CD4-positive, alpha-beta T cell treated with Interleukin-10 for 1 hour (primary cell): ENCODE data around the gene SRSF2.
"Not testable (repeated sequence)": the region's sequence is repeated elsewhere in the genome, so short reads cannot be mapped to it uniquely, and the experiment has no call there.

ENCODE experiments used
- DNase-seq: peaks from one replicate; pipeline ENCODE4 v3.0.0-alpha.2; 2020

SRSF2 gene

GRCh38 chr17:76718516-76718915, 18.6 kb downstream of the SRSF2 start:
- DNase-seq: no peak

GRCh38 chr17:76716839-76717215, 20.3 kb downstream of the SRSF2 start:
- DNase-seq: no peak

DNA sequence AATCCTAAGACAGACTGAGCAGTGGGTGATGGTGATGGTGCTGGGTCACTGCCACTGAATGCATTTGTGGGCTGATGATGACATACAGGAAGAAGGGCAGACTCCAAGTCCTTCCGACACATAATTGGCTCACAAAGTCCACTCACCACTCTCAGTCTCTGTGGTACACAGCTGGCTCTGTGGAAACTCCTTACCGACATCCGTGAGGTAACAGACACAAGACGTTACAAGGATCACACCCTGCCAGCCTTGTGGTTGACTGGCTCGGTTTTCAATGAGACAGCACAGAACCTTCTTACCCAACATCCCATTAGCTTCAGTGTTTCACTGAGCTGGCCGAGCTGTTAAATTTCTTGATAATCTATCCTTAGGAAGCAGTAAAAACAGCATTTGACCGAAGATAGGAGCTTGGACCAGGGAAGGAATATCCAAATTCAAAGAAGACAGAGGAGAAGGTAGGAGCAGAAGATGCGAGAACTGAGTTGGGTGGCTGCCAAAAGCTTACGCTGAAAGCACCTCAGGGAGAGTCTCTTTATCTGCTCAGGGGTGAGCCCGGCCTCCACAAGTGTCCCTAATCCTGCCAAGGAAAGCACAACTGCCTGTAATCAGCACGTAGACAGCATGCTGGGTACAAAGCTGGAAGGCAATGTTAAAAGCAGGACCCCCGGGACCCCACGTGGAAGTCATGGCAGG, 20.8 kb downstream of the SRSF2 start:
- peak; percentile 87 for DNase-seq

GRCh38 chr17:76715496-76715830, 21.7 kb downstream of the SRSF2 start:
- no peak for DNase-seq

DNA sequence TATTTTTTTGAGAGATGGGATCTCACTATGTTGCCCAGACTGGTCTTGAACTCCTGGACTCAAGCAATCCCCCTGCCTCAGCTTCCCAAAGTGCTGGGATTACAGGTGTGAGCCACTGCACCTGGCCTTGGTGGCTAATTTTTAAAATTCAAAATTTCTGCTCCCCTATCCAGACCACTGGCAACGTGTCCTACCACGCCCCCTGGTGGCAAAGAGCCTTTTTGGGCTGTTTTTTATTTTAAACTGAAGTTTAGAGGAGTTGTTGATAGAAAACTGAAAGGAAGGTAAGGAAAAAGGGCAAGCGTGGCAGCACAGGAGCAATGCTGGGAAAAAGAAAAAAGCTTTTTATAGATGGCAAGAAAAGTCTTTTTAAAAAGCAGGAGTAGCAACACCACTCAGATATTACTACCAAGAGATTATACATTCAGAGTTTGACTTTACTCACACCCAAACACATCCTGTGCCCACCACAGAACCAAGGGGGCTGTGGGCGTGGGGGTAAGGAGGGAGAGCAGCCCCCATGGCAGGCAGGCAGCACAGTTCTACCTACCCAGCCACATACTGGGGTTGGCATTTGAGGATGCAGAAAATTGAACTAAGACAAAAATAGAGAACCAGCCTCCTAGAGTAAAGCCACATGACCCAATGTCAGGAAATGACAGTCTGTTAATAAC, 22.2 kb downstream of the SRSF2 start:
- peak; percentile 81 for DNase-seq

- no peak for DNase-seq
Observed at GRCh38 chr17:76714336-76714735, 22.8 kb downstream of the SRSF2 start.

DNA sequence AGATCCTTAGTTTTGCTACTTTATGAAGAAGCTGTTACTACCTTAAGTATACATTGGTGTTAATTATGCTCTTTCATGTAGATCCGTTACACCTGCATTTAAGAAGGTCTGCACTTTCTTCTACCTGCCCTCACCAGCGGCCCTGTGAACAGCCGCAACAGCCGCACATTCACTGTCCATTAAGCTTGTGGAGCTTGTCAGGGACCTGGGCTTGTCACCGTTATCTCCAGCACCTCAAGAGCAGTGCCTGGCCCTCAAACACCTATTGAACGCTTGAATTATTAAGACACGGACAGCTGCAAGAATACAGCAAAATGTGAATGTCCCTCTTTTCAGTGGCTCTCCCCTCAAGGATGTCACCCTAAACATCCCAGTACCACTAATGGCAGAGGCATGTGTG, 23.4 kb downstream of the SRSF2 start:
- DNase-seq: no peak

GRCh38 chr17:76712321-76712720, 24.8 kb downstream of the SRSF2 start:
- DNase-seq: not testable (repeated sequence)

DNA sequence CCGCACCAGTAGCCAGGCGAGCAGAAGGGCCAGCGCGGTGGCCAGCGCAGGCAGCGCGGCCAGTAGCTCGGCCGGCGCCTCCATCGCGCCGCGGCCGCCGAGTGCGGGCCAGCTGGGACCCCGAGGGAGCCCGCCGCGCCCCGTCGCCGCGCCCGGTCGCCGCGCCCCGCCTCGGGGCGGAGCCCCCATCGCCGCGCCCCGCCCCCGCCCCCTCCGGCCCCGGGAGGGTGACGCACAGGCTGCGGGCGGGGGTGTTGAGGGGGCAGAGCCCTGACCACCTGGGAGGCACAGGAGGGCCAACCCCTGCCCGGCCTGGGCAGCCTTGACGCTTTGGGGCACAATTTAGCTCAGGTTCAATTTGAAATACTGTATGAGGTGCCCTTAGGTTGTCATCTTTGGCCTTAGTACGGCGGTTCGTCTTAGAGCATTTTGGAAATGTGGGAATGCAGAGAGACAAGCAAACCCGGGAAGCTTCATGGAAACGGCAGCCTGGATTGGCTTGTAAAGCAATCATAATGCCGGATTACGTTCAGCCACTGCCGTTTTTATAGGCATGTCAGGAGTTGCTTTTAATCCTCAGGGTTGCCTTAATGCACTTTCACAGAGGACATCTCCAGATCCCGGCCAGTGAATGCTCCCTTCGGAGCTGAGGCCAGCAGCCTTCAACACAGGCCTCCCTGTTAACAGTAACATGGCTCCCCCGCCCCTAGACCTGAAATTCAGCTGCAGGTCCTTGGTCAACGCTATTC, 26.1 kb downstream of the SRSF2 start, which contains the start of gene MXRA7:
MXRA7 (minus strand) TSS at position 103 of the 749 bp plus-strand sequence; CDS start at position 84, 19 bp downstream.
- peak; percentile 66 for DNase-seq

- DNase-seq: not testable (repeated sequence)
Observed at GRCh38 chr17:76709951-76710862, 26.9 kb downstream of the SRSF2 start.

- DNase-seq: no peak
Observed at GRCh38 chr17:76709077-76709950, 27.8 kb downstream of the SRSF2 start.

DNA sequence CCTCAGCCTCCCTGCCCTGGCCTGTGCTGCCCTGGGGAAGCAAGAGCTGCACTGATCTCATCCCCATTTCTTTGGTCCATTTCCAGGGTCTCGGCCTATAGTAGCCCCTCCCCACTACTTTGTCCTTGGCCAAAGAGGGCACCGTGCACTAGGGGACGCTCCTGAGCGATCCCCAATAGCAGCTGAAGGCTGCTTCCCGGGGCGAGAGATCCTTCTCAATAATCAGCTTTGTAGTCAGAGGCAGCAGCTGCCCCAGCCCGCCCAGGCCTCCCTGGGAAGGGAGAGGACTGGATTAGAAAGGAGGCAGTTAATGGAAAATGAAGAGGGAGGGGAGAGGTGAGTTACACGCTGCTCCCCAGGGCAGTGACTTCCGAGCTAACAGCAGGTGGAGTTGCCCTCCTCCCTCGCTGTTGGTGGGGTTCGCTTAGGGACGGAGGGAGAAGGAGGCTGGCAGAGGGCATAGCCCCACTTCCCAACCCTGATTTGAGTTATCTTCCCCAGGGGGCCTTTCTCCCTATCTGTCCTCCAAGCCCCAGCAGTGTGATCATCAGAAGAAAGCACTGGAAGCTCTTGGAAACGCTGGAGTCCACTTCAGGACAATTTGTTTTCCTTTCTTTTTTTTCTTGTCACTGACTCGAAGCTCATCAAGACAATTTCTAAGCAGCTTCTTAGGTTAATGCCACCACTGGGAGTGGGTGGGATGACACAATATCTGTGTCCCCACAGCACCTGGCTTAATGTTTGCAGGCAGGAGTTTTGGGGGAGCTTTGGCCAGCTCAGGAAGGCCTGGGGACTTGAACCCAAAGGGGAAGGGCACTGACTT, 28.9 kb downstream of the SRSF2 start:
- DNase-seq: no peak

DNA sequence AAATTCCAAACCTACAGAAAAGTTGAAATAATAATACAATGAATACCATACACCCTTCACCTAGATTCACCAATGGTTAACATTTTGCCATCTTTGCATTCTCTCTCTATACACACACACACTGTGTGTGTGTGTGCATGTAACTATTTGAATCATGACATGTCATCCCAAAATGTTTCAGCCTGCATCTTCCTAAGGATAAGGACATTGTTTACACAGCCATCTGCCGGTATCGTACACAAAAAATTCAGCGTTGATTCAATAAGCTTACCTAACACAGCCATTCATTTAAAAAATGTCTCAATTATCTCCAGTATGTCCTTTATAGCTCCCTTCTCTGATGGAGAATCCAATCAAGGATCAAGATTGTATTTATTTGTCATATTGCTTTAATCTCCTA, 30.3 kb downstream of the SRSF2 start:
- DNase-seq: no peak

GRCh38 chr17:76704805-76705204, 32.3 kb downstream of the SRSF2 start:
- DNase-seq: no peak

DNA sequence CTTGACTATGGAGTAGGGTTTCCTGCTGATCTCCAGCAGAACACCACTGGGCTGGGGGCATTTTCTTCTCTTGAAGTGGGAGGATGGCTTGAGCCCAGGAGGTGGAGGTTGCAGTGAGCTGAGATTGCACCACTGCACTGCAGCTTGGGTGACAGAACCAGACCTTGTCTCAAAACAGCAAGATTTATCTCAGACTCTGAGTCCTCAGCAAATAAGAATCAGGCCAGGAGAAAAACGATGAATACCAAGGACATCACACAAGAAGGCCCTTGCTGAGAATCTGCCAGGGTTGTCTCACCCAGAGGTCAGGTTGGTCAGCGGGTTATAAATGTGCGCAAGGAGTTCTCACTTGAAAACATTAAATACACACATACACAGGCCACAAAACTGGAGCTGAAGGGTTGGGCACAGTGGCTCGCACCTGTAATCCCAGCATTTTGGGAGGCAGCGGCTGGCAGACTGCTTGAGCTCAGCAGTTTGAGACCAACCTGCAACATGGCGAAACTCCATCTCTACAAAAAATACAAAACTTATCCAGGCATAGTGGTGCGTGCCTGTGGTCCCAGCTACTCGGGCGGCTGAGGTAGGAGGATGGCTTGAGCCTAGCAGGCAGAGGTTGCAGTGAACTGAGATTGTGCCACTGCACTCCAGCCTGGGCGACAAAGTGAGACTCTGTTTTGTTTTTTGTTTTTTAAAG, 34.0 kb downstream of the SRSF2 start:
- no peak for DNase-seq

GRCh38 chr17:76702076-76702475, 35.1 kb downstream of the SRSF2 start:
- DNase-seq: no peak

DNA sequence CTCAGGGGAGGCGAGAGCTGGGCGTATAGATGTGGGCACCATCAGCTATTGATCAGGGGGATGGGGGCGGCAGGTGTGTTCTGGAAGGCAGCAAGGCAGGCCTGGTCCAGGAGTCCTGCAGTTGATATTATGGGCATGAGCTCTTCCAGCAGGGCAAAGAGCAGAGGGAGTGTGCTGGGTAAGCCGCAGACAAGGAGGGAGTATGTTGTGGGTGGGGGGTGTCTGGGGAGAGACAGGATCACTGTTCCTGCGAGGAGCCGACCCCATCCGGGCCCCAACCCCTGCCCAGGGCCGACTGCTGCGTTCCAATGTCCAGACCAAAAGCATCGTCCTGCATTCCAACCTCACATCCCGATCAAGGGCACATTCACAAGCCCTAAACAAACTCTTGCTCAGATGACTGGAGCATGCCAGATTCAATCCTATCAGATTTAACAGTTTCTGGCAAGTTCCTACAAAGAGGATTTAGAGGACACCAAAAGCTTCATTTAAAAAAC, 35.6 kb downstream of the SRSF2 start:
- no peak for DNase-seq

- DNase-seq: peak; percentile 31
Observed at GRCh38 chr17:76700617-76701470, 36.3 kb downstream of the SRSF2 start.

DNA sequence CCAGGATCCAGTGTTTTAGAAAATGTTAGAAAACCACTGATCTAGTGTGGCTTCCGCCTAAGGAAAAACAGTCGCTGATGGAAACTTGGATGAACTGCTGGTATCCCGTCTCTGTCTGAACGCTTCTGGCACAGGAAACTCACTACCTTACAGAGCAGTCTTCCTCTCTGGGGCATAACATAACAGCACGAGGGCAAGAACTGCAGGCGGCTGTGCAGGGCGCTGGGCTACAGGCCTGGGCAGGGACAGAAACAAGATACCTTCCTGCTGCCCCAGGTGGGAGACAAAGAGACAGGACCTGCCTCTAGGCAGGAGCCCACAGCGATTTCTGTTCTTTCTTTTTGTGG, 36.9 kb downstream of the SRSF2 start:
- no peak for DNase-seq
